K562 (cell line): ENCODE data around the gene CHST7. TPM values are rescaled to one million over a fixed set of nuclear protein-coding genes. Genes with fewer than 3 reads are reported as not detected.

ENCODE experiments used
- ATAC-seq: fragments of 200-7000 bp; cut with Tn5 transposase; 3 replicates; pipeline ENCODE4 v1.9.1; 2020; ENCODE audit warnings: moderate library complexity
- BruUV-seq: library from RNA; stranded (reverse); fragments of 400-500 nt; replicated peaks from 2 replicates; lab custom pipeline; 2021; lab: Mats Ljungman, UMichigan
- CTCF ChIA-PET: fragments of 300-600 bp; formaldehyde crosslinking; extraction: SDS; loops from one replicate; lab custom pipeline; 2021; ENCODE audit warnings: low intra/inter-chr PET ratio; lab: Yijun Ruan, JAX
- POLR2A ChIA-PET: fragments of 300-600, 350-650 bp; sonication (Branson Sonifier 250); formaldehyde crosslinking; extraction: SDS; loops from one replicate; lab custom pipeline; 2021; ENCODE audit warnings: antibody characterized with exemption, inconsistent platforms; lab: Yijun Ruan, JAX
- DNase-seq, 4 experiments: peaks; one replicate each; pipeline versions ENCODE4 v3.0.0 to v3.0.0-alpha.2; 2011 to 2018; ENCODE audit warnings: low spot score in 3 of 4, mixed read lengths in 3 of 4; ENCODE audit errors: extremely low read depth in 1 of 4
- FAIRE-seq: peaks from 2 replicates; lab custom pipeline; 2011; peaks lifted over from hg19 to GRCh38; lab: Jason Lieb, UNC
- H2AFZ ChIP-seq: 2 replicates; pipeline ENCODE4 v1.6.0; 2011; ENCODE audit warnings: low read depth, low read length, control low read depth, inconsistent platforms
- H3K27ac ChIP-seq: fragments of 200-600 bp; 3 replicates; pipeline ENCODE4 v1.8.0; 2011; ENCODE audit warnings: low read depth, mild to moderate bottlenecking, control low read depth, inconsistent platforms, low read length, moderate library complexity, mixed read lengths; ENCODE audit errors: extremely low read depth
- H3K27me3 ChIP-seq, 2 experiments: fragments of 300-600 bp in 1 of 2; 2 replicates in 1 of 2; 3 replicates in 1 of 2; pipeline versions ENCODE4 v1.6.0 to v1.8.0; 2011; ENCODE audit warnings: inconsistent platforms in 2 of 2, low read length in 2 of 2, mild to moderate bottlenecking in 1 of 2, mixed read lengths in 1 of 2, moderate library complexity in 1 of 2; ENCODE audit not compliant: control insufficient read depth in 2 of 2, insufficient read depth in 2 of 2
- H3K36me3 ChIP-seq: fragments of 300-600 bp; 3 replicates; pipeline ENCODE4 v1.8.0; 2011; ENCODE audit warnings: mild to moderate bottlenecking, low read length, inconsistent platforms; ENCODE audit not compliant: control insufficient read depth, insufficient read depth
- H3K4me1 ChIP-seq, 2 experiments: fragments of 200-600 bp in 1 of 2; replicated peaks in 1 of 2; 2 replicates in 1 of 2; 3 replicates in 1 of 2; pipeline versions ENCODE4 v1.5.1 to v1.8.0; 2011; ENCODE audit warnings: inconsistent platforms in 2 of 2, low read length in 2 of 2, mild to moderate bottlenecking in 1 of 2, mixed read lengths in 1 of 2, moderate library complexity in 1 of 2; ENCODE audit not compliant: control insufficient read depth in 2 of 2, insufficient read depth in 2 of 2
- H3K4me2 ChIP-seq: 2 replicates; pipeline ENCODE4 v1.6.1; 2011; ENCODE audit warnings: low read length, control low read depth, inconsistent platforms, mixed read lengths; ENCODE audit not compliant: insufficient read depth
- H3K4me3 ChIP-seq: fragments of 200-600 bp; sonication (generic), shearing (Covaris generic); 2 replicates; pipeline ENCODE4 v1.5.1; 2016; ENCODE audit warnings: control low read depth, inconsistent platforms
- H3K79me2 ChIP-seq: fragments of 200-600 bp; 3 replicates; pipeline ENCODE4 v1.8.0; 2011; ENCODE audit warnings: low read length, inconsistent platforms; ENCODE audit not compliant: control insufficient read depth, insufficient read depth
- H3K9ac ChIP-seq, 2 experiments: 2 replicates each; pipeline versions ENCODE4 v1.6.0 to v1.6.1; 2011; ENCODE audit warnings: low read depth in 2 of 2, low read length in 2 of 2, control low read depth in 1 of 2, inconsistent platforms in 1 of 2, mild to moderate bottlenecking in 1 of 2, mixed read lengths in 1 of 2; ENCODE audit not compliant: insufficient read depth in 1 of 2
- H3K9me1 ChIP-seq: one replicate; pipeline ENCODE4 v1.6.0; 2011; ENCODE audit warnings: inconsistent platforms, mild to moderate bottlenecking, low read length, moderate library complexity; ENCODE audit not compliant: control insufficient read depth, insufficient read depth
- H3K9me3 ChIP-seq: replicated peaks from 2 replicates; pipeline ENCODE4 v1.5.1; 2011; ENCODE audit warnings: low read depth, low read length, inconsistent platforms; ENCODE audit not compliant: control insufficient read depth, insufficient read depth
- H4K20me1 ChIP-seq: replicated peaks from 2 replicates; pipeline ENCODE4 v1.6.1; 2011; ENCODE audit warnings: low read length, inconsistent platforms, mixed read lengths; ENCODE audit not compliant: control insufficient read depth, insufficient read depth
- ARHGAP35 ChIP-seq: fragments of 450-650 bp; IDR thresholded peaks from 2 replicates; pipeline ENCODE4 v1.6.1; 2018; ENCODE audit not compliant: partially characterized antibody
- CBFA2T2 ChIP-seq: fragments of 450-650 bp; conservative IDR thresholded peaks from 2 replicates; pipeline ENCODE4 v1.6.1; 2017; ENCODE audit warnings: mild to moderate bottlenecking
- CBX8 ChIP-seq: fragments of 200-600 bp; sonication (generic); IDR thresholded peaks from 2 replicates; pipeline ENCODE4 v1.6.1; 2012; ENCODE audit warnings: borderline replicate concordance, mixed run types, low read depth, mild to moderate bottlenecking, moderate library complexity, mixed read lengths, low read length, control low read depth, inconsistent platforms; ENCODE audit not compliant: poor library complexity, severe bottlenecking; ENCODE audit errors: extremely low read depth
- ELF2 ChIP-seq: fragments of 250-450 bp; sonication (Bioruptor Pico); IDR thresholded peaks from 2 replicates; pipeline ENCODE4 v1.5.0; 2021; ENCODE audit warnings: mild to moderate bottlenecking
- GABPA ChIP-seq: fragments of 200-800 bp; sonication (Bioruptor generic); conservative IDR thresholded peaks from 2 replicates; pipeline ENCODE4 v1.6.1; 2016; ENCODE audit warnings: low read depth, missing genetic modification characterization, missing compliant biosample characterization
- HDGF ChIP-seq: fragments of 450-650 bp; IDR thresholded peaks from 2 replicates; pipeline ENCODE4 v1.6.1; 2016
- HLTF ChIP-seq: fragments of 450-650 bp; IDR thresholded peaks from 2 replicates; pipeline ENCODE4 v1.6.1; 2016
- KDM4B ChIP-seq, 2 experiments: fragments of 450-650 bp in 1 of 2; sonication (generic) in 1 of 2; IDR thresholded peaks; 2 replicates each; pipeline ENCODE4 v1.6.1; 2016 to 2017; ENCODE audit warnings: borderline replicate concordance in 2 of 2, antibody characterized with exemption in 1 of 2, low read depth in 1 of 2, mild to moderate bottlenecking in 1 of 2
- MTF1 ChIP-seq: fragments of 250-450 bp; sonication (Bioruptor Pico); IDR thresholded peaks from 2 replicates; pipeline ENCODE4 v1.9.0; 2021; ENCODE audit warnings: moderate library complexity, mild to moderate bottlenecking, inconsistent platforms, borderline replicate concordance
- in situ Hi-C: fragments of 300-500 bp; cut with MboI; formaldehyde crosslinking; loops from 4 replicates; pipeline ENCODE4 v1.15.0; 2018; ENCODE audit warnings: inconsistent platforms, mixed read lengths
- intact Hi-C: fragments of 100-400 bp; cut with micrococcal nuclease; formaldehyde crosslinking; loops from 2 replicates; pipeline ENCODE4 v1.14.2; 2022
- polyA plus RNA-seq, 8 experiments: library from polyadenylated mRNA; depleted of rRNA in 4 of 8; stranded (reverse) in 5 of 8; unstranded in 3 of 8; fragments of >200 nt; fragmentation: Nextera tagmentation in 2 of 8; fragmentation: Illumina TruSeq in 1 of 8; extraction: Ambion mirVana in 2 of 8; extraction: Trizol in 1 of 8; gene quantifications; 2 replicates each; pipeline versions ENCODE4 v1.2.1 to v1.2.3, GENCODE V29; 2011 to 2014; ENCODE audit warnings: inconsistent platforms in 1 of 8, missing spikeins in 1 of 8
- total RNA-seq, 7 experiments: library from RNA; depleted of rRNA in 6 of 7; stranded (reverse); fragments of >200 nt in 6 of 7; fragmentation: Illumina TruSeq in 2 of 7; extraction: Trizol in 2 of 7; gene quantifications; 2 replicates each; pipeline versions ENCODE4 v1.2.1 to v1.2.3, GENCODE V29; 2011 to 2021; ENCODE audit warnings: low replicate concordance in 1 of 7

CHST7 gene
- total and polyA plus RNA-seq, 9 of the 15 experiments (the other 6 are each of a cell fraction or from before 2014, with no cell fraction given): 0.04 to 0.41 (median 0.09) TPM; not detected in 2

DNA sequence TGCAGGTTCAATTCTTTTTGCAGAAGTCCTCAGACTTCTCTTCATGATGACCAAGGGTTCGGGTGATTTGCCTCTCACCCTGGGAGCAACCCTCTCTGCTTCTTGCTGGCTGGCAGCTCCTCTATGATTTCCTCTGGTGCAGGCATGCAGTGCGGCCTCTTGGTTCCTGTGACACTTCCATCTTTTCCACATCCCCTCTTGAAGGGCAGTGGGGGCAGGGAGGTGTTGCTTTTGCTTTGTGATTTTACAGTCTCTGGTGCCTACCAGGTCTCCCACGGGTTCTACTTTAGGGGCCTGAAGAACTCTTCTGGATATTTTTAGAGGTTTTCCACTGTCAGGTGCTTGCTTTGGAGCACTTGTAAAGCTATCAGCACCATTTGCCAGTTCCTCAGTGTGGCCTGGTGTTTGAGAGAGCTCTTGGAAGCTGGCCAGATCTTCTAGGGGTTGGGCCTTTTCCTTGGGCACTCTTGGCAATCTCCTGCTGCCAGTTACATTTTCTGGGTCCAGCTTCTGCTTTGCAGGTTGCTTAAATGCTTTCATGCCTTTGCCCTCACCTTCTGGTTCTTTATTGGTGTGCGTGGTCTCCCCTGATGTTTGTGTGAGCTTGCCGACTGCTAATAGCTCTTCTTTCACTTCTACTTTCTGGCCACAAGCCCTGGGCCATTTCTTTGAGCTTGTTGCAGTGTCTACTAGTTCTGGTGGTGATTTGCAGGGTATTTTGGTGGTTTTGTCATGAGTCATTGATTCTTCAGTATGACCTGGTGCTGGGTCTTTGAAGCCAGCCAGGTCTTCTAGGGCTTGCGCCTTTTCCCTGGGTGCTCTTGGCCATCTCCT is 11.5 kb upstream of the CHST7 start (continued):
- TF ChIP-seq HLTF: no peak
- no peak for TF ChIP-seq GABPA (tag)
- no peak for TF ChIP-seq CBFA2T2
- no peak for TF ChIP-seq HDGF
- TF ChIP-seq ARHGAP35: no peak

- Histone ChIP-seq H3K9me1 (no peaks in the 10 kb centered on the region), H3K9me3 (no peaks in the 10 kb centered on the region), H3K4me3 (no peak overlapping the region), H3K36me3 (no peaks in the 10 kb centered on the region), H4K20me1 (no peaks in the 10 kb centered on the region), H3K9ac (no peak overlapping the region), H3K4me1 (no peaks in the 10 kb centered on the region; a peak in 1 of 5 replicates)
- DNase-seq: no peak
- BruUV-seq: no TSS peak
- POLR2A ChIA-PET: no interaction called here
- no peak for TF ChIP-seq CBX8
- TF ChIP-seq KDM4B (IDR thresholded peaks at IDR 0.05; ENCODE audit: borderline replicate concordance in 2 of 2, low read depth in 1 of 2): no peak
- no peak for TF ChIP-seq MTF1 (CRISPR knock-in tag)
- TF ChIP-seq ELF2 (CRISPR knock-in tag): no peak
- TF ChIP-seq, all 486 proteins: peak for 0
- Histone ChIP-seq H3K4me2 (no peak overlapping the region), H3K27ac (no peak overlapping the region), H2AFZ (no peak overlapping the region), H3K79me2 (no peaks in the 10 kb centered on the region), H3K27me3 (no peaks in the 10 kb centered on the region)
- in situ Hi-C loops: no loop called here
- intact Hi-C loops: no loop called here
- CTCF ChIA-PET: no interaction called here
- no peak for ATAC-seq
- no peak for FAIRE-seq
These were observed 6.2 kb upstream of the CHST7 start for GRCh38 chrX:46567388-46567787.
